H4 (cell line): ENCODE data around the gene LCLAT1. TPM values are rescaled to one million over a fixed set of nuclear protein-coding genes. Genes with fewer than 3 reads are reported as not detected.
"Not testable (repeated sequence)": the region's sequence is repeated elsewhere in the genome, so short reads cannot be mapped to it uniquely, and the experiment has no call there.

Experiments
- DNase-seq: peaks from one replicate; pipeline ENCODE4 v3.0.0-alpha.2; 2015; ENCODE audit warnings: low spot score
- total RNA-seq: library from RNA; depleted of rRNA; stranded (reverse); fragments of >200 nt; shearing (Covaris generic); gene quantifications from 2 replicates; pipeline ENCODE4 v1.2.3, GENCODE V29; 2014

Gene LCLAT1
- total RNA-seq, 1 experiment from 2014 or later: 16.5 TPM

- no peak for DNase-seq
These were observed 144.1 kb downstream of the LCLAT1 start for GRCh38 chr2:30591186-30591585.

GRCh38 chr2:30601375-30601774 lies 154.3 kb downstream of the LCLAT1 start:
- no peak for DNase-seq

DNA sequence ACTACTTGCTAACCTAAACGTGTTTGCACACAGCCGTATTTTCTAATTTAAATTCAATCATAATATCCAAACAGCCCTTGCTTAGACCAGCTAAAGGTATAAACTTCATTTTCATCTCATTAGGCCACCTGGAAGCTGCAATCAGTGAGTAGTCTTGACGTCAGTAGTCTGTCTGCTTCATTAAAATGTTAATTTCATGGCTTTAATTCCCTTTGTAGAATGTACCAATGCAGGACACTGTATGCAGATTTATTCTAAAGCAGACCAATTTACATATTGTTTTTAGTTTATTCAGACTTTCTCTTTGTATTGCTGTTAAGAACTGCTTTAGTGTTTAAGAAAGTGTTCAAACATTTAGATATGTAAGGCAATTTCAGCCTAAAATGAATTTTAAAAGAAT lies 158.2 kb downstream of the LCLAT1 start:
- no peak for DNase-seq

DNA sequence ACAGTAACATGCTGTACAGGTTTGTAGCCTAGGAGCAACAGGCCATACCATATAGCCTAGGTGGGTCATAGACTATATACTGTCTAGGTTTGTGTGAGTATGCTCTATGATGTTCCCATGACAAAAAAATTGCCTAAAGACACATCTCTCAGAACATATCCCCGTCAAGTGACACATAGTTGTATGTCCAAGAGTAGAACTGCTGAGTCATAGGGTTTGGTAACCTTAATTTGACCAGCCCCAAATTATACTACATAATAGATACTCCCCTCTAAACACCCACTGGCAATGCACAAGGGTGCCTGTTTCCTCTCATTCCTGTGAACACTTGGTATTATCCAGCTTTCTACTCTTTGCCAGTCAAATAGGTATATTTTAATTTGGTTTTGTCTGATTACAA lies 161.6 kb downstream of the LCLAT1 start:
- DNase-seq: no peak

DNA sequence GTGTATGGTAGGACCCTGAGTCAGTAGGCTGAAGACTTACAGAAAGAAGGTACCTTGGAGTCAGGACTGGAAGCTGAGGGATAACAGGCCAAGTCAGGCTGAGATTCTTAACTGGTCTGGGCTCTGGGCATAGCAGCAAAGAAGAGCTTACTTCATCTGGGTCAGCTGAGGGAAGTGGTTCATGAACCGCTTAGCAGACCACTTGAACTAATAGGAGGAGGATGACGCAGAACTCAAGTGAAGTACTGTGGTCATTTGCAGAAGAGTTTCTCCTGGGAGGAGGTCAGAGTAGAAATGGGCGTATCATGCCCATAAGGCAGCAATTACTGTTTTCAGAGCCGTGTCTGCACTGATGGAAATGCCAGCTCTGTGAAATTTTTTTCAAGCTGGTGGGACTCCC lies 164.5 kb downstream of the LCLAT1 start:
- DNase-seq: no peak

GRCh38 chr2:30612371-30612770 lies 165.3 kb downstream of the LCLAT1 start:
- no peak for DNase-seq

- no peak for DNase-seq
These were observed 166.0 kb downstream of the LCLAT1 start for GRCh38 chr2:30613001-30613400.

GRCh38 chr2:30614227-30614626 lies 167.2 kb downstream of the LCLAT1 start:
- DNase-seq: not testable (repeated sequence)

GRCh38 chr2:30615926-30616325 lies 168.9 kb downstream of the LCLAT1 start:
- no peak for DNase-seq

- DNase-seq: no peak
These were observed 173.1 kb downstream of the LCLAT1 start for GRCh38 chr2:30620102-30620501.

DNA sequence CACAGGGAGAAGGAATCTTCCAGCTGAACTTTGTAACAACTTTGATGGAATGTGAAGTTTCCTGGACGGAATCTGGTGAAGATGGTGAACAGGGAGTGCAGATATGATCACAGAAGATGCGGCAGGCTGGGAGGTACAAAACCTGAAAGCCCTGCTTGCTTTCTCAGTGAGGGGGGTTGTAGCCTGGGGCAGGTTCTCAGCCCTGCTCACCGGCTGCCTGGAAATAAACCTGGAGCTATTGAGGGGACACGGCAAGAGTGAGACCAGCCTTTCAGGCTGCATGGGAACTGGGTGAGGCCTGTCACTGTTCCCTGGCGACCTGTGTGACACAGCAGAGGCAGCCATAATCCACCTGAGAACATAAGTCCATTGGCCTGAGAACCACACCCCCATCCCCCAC lies 174.8 kb downstream of the LCLAT1 start:
- no peak for DNase-seq

DNA sequence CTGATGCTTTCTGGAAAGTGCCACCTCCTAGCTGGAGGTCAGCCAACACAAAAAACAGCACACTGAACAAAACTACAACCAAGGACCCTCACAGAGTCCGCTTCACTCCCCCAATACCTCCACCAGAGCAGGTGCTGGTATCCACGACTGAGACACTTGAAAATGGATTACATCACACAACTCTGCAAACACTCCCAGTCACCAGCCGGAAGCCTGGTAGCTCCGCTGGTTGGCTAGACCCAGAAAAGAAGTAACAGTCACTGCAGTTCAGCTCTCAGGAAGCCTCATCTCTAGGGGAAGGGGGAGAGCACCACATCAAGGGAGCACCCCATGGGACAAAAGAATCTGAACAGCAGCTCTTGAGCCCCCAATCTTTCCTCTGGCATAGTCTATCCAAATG lies 175.4 kb downstream of the LCLAT1 start:
- no peak for DNase-seq

GRCh38 chr2:30625276-30625675 lies 178.2 kb downstream of the LCLAT1 start:
- no peak for DNase-seq

- no peak for DNase-seq
These were observed 178.7 kb downstream of the LCLAT1 start for GRCh38 chr2:30625701-30626100.

GRCh38 chr2:30626397-30626796 lies 179.4 kb downstream of the LCLAT1 start:
- no peak for DNase-seq

- DNase-seq: no peak
These were observed 180.1 kb downstream of the LCLAT1 start for GRCh38 chr2:30627151-30627550.

DNA sequence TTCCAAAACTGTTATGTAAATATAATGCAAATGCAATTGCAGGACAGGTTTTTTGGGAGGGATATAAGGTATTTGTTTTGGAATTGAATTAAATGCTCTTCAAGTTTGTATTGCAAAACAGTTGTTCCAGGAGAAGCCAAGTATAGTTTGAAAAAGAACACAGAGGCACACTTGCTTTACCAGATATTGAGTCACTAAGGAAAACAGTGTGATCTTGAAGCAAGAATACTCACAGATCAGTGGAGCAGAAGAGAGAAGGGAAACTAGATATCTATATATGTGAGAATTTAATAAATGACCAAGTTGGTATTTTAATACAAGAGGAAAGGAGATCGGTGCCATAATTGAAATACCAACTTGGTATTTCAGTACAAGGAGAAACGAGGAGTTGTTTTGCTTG lies 181.3 kb downstream of the LCLAT1 start:
- no peak for DNase-seq

- DNase-seq: no peak
These were observed 182.8 kb downstream of the LCLAT1 start for GRCh38 chr2:30629866-30630265.

DNA sequence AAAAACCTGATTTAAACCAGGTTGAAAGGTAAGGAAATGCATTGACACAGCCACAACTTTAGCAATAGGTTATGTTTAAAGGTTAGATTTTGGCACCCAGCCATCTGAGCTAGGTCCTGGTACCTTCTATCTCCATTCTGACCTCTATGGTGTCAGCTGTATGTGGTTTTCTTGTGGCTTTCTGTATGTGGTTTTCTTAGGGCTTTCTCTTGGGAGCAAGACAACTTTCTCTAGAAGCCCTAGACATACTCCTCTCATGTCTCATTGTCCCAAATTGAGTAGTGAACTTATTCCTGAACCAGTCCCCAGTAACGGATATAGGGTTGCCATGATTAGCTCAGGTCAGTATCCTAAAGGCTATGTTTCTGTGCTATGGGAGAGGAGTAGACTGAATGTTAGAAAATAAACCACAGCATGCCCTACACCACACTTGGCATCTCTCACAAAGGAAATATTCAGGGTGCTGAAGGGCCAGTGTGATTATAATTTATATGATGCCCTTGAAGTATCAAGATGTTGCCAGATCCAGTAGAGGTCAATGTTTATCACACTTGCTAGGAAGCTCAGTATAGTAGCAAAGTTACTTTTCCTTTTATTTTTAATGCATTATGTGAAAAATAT lies 184.1 kb downstream of the LCLAT1 start:
- no peak for DNase-seq

DNA sequence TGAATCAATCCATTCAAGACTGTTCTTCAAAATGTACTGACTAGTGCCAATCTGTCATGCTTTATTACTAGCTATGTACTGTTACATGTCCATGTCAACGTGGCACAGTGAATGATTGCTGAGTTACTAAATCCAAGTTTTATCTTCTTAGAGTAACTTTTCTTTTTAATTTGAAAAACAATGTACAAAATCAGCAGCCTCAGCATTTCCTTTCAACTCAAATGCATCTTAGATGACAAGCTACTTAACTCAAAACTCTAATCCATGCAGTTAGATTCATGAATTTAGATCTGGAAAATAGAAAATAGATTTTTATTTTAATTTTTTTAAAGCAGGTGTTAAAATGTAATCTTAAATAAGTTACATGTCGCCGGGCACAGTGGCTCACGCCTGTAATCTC lies 186.0 kb downstream of the LCLAT1 start:
- no peak for DNase-seq

DNA sequence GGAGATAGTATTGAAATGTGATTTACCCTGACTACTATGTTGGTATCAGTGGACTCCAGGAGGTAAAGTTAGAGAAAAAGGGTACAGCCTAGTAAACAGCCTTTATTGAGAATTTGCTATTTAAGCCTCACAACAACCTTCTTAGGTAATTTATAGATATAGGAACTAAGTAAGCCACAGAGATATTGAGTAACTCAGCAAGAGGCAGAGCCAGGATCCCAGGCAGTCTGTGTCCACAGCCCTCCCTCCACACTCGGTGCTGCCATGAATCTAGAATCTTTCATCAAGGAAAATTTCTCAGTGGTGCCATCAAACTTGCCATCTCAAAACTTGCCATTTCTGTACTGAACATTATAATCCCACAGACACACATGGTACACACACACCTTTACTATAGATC lies 189.3 kb downstream of the LCLAT1 start:
- no peak for DNase-seq

DNA sequence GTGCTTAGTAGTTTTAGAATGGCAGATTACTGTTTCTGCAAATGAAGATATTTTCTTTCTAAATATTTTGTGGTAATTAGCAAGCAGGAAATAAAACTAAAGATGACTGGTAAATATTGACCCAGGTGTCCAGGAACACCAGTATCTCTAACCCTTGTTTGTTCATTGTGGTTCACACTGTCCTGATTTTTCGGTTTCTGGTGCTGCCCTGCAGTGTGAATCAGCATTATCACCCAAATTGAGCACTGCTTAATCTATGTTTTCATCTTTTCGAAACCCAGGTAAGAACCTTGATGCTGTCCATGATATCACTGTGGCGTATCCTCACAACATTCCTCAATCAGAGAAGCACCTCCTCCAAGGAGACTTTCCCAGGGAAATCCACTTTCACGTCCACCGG lies 192.8 kb downstream of the LCLAT1 start:
- DNase-seq: no peak

- no peak for DNase-seq
These were observed 194.8 kb downstream of the LCLAT1 start for GRCh38 chr2:30641765-30642345.

GRCh38 chr2:30643013-30643412 lies 196.0 kb downstream of the LCLAT1 start:
- DNase-seq: not testable (repeated sequence)
